Measurements from ENCODE around the gene RAPGEF2. TPM values are rescaled to one million over a fixed set of nuclear protein-coding genes. Genes with fewer than 3 reads are reported as not detected.

The RAPGEF2 gene
- total and polyA plus RNA-seq, 9 of the 15 experiments (the other 6 are each of a cell fraction or from before 2014, with no cell fraction given) = 3.1 to 32.6 (median 23.1) TPM

- H3K4me3 ChIP-seq = no peak overlapping the region
- no peak overlapping the region for H3K9ac ChIP-seq (ENCODE audit: insufficient read depth in 1 of 2, low read depth in 2 of 2, low read length in 2 of 2)
- no peak for DNase-seq (ENCODE audit: extremely low read depth in 1 of 4, low spot score in 3 of 4)
- no peak overlapping the region for H2AFZ ChIP-seq (ENCODE audit: low read depth, low read length)
- H3K27me3 ChIP-seq (ENCODE audit: control insufficient read depth in 2 of 2, insufficient read depth in 2 of 2, low read length in 2 of 2) = no peaks in the 10 kb centered on the region
- TF ChIP-seq ARHGAP35 (IDR thresholded peaks at IDR 0.05; ENCODE audit: partially characterized antibody) (no peak), TEAD4 (IDR thresholded peaks at IDR 0.05; ENCODE audit: low read length) (no peak), TEAD4 (CRISPR knock-in tag; IDR thresholded peaks at IDR 0.05; ENCODE audit: borderline replicate concordance) (no peak), ZNF274 (IDR thresholded peaks at IDR 0.05; ENCODE audit: borderline replicate concordance, low read depth, low read length) (no peak), ZNF780A (CRISPR knock-in tag; IDR thresholded peaks at IDR 0.05) (no peak), GABPB1 (CRISPR knock-in tag; IDR thresholded peaks at IDR 0.05) (no peak), ZNF444 (CRISPR knock-in tag; IDR thresholded peaks at IDR 0.05) (no peak), SIX5 (IDR thresholded peaks at IDR 0.05; ENCODE audit: borderline replicate concordance in 1 of 2, insufficient read depth in 1 of 2, low read depth in 1 of 2, low read length in 2 of 2) (no peak), CHD1 (IDR thresholded peaks at IDR 0.05; ENCODE audit: low read length) (no peak), TFE3 (CRISPR knock-in tag; IDR thresholded peaks at IDR 0.05) (no peak), RBM15 (IDR thresholded peaks at IDR 0.05; ENCODE audit: insufficient read depth, low read length) (no peak), ZFP1 (CRISPR knock-in tag; IDR thresholded peaks at IDR 0.05) (no peak), E2F5 (CRISPR knock-in tag; IDR thresholded peaks at IDR 0.05) (no peak), SMARCA4 (IDR thresholded peaks at IDR 0.05) (no peak), KLF10 (CRISPR knock-in tag; IDR thresholded peaks at IDR 0.05) (no peak), RUNX1 (IDR thresholded peaks at IDR 0.05; ENCODE audit: low read depth) (no peak), C11orf30 (IDR thresholded peaks at IDR 0.05; ENCODE audit: low read depth) (no peak), YBX1 (IDR thresholded peaks at IDR 0.05) (no peak), POLR2AphosphoS5 (IDR thresholded peaks at IDR 0.05; ENCODE audit: control insufficient read depth, insufficient read depth, low read depth, low read length) (no peak), PTBP1 (IDR thresholded peaks at IDR 0.05; ENCODE audit: low read depth, low read length) (no peak)
- H3K4me2 ChIP-seq (ENCODE audit: insufficient read depth, low read length) = no peak overlapping the region
- 80% methylated on average over 2 of the region's 2 CpGs for WGBS (ENCODE audit: insufficient coverage, low coverage, missing lambda C conversion rate)
- H3K27ac ChIP-seq (ENCODE audit: extremely low read depth, low read depth, low read length) = no peak overlapping the region
- in situ Hi-C loops (cut with MboI) = no loop called here
- no peaks in the 10 kb centered on the region; the same call in 1 of the 2 replicates for H4K20me1 ChIP-seq (replicated peaks; ENCODE audit: control insufficient read depth, insufficient read depth, low read length)
- POLR2A ChIA-PET = no interaction called here
- H3K36me3 ChIP-seq (ENCODE audit: control insufficient read depth, insufficient read depth, low read length) = no peaks in the 10 kb centered on the region
- H3K4me1 ChIP-seq (replicated peaks in 1 of 2; ENCODE audit: control insufficient read depth in 2 of 2, insufficient read depth in 2 of 2, low read length in 2 of 2) = peaks cover 12 to 24% of the 10 kb centered on the region in 2 experiments
- BruUV-seq (replicated peaks) = no TSS peak
- FAIRE-seq = no peak
- peaks cover 80% of the 10 kb centered on the region for H3K79me2 ChIP-seq (ENCODE audit: control insufficient read depth, insufficient read depth, low read length)
- ATAC-seq = no peak
- intact Hi-C loops (cut with micrococcal nuclease) = no loop called here
- no peaks in the 10 kb centered on the region for H3K9me3 ChIP-seq (replicated peaks; ENCODE audit: control insufficient read depth, insufficient read depth, low read depth, low read length)
- CTCF ChIA-PET (ENCODE audit: low intra/inter-chr PET ratio) = no interaction called here
- no peaks in the 10 kb centered on the region for H3K9me1 ChIP-seq (ENCODE audit: control insufficient read depth, insufficient read depth, low read length)
Observed at GRCh38 chr4:159134429-159134828, 31.6 kb downstream of the RAPGEF2 start.
